Measurements from ENCODE around the gene ERN1.

Gene ERN1

GRCh38 chr17:64157669-64158180 lies 27.8 kb upstream of the ERN1 start:
- DNase-seq (ENCODE audit: low spot score) = no peak

DNA sequence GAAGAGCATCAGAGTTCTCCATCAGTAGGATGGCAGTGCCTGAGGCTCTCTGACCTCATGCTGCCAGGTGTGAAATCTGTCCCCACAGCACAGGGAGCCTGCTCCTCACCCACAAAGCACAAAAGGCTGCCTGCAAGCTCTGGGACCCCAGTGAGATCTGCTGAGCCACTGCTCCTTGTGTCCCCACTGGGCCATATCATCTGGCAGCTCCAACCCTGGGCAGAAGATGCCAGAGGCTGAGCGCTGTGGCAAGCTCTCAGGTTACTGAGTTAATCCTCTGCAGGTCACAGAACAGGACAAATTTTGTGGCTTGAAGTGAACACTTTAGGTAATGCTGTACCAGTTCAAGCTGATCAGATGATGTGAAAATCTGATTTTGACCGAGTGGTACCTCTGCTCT lies 26.7 kb upstream of the ERN1 start:
- DNase-seq (ENCODE audit: low spot score) = no peak

DNA sequence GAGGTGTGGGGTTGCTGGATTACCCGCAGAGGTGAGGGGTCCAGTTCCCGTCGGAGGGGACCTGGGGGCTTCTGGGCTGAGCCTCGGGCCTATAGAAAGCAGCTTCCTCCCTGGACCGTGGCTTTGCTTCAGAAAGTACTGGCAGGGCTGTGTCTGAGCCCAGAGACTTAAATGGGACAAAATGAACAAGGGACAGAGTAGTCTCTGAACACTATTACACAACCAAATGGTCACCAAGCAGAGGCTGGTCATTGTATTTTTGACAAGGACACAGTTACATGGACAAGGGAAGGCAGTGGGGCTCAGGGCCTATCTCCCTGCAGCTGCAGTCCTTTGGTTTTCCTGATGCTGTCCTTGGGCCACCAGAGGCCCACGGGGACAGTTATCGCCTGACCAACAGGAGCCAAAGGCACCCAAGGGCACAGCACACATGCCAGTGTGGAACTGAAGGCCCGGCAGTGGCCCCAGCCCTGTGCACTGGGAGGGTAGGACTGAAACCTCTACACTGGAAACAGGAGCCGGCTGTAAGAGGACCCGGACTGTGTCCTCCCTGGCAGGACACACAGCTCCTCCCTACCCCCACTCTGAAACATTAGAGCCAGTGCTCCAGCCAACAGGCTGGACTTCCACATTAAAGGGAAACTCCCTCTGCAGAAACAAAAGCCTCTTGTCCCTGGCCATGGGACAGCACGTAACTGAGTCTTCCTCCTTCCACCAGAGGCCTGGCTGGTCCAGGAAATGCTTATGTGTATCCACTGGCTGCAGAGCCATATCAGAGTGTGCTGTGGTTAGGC lies 26.0 kb upstream of the ERN1 start:
- peak; percentile 97 for DNase-seq (ENCODE audit: low spot score)

DNA sequence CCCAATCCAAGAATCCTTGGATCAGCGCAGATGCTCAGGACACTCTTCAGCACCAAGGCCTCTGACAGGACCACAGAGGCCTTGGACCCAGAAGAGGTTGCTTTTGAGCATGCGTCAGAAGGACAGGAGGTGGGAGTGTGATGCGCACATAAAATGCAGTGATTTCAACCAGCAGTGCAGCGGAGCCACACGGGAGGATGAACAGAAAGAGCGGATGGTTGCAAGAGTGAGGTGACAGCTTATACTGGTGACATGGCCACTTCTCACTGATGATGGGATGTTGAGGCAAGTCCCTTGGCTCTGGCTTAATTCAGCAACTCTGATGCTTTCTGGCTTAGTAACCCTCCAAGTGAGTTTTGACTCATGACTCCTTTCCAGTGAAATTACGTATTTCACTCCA lies 25.2 kb upstream of the ERN1 start:
- no peak for DNase-seq (ENCODE audit: low spot score)

DNA sequence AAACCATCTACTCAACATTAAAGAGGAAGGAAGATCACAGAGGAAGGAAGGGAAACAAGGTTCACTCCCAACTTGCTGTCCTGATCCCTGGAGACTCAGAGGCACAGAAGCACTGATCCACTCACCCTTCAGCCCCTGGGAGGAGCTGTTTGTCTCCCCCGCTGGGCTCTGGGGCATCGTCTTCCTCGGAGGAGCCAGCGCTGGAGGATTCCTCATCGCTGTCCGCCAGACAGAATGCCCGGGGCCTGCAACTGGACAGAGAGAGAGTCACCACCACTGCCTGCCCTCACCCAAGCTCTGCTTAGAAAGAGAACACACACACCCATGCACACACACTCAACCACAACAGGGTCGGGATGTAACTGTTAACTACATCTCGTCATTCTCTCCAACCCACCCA lies 24.8 kb upstream of the ERN1 start:
- DNase-seq (ENCODE audit: low spot score) = no peak

GRCh38 chr17:64154313-64154695 lies 24.4 kb upstream of the ERN1 start:
- DNase-seq (ENCODE audit: low spot score) = no peak

DNA sequence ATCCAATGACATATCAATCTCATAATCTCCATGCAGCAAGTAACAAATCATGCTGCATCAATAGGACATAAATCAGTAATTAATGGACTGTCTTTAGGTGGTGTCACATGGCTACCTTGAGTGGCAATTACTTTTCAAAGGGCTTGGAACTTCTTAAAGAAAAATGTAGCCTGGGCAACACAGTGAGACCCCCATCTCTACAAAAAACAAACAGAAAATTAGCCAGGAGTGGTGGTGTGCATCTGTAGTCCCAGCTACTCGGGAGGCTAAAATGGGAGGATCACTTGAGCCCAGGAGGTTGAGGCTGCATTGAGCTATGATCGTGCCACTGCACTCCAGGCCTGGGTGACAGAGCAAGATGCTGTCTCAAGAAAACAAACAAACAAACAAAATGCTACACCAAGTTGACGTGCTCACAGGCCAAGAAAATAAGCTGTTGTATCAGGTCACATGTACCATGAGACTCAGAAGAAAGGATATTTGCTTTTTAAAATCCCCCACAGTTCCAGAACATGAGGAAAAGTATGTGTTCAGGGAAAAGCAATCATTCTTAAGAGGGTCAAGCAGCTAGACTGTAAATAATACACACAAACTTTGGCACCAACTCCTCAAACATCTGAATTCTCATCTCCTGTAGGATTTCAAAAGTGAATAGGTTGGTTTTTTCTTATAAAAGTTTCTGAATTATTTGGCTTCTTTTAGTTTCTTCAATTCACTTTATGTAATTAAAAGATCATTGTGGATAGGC lies 23.8 kb upstream of the ERN1 start:
- no peak for DNase-seq (ENCODE audit: low spot score)

DNA sequence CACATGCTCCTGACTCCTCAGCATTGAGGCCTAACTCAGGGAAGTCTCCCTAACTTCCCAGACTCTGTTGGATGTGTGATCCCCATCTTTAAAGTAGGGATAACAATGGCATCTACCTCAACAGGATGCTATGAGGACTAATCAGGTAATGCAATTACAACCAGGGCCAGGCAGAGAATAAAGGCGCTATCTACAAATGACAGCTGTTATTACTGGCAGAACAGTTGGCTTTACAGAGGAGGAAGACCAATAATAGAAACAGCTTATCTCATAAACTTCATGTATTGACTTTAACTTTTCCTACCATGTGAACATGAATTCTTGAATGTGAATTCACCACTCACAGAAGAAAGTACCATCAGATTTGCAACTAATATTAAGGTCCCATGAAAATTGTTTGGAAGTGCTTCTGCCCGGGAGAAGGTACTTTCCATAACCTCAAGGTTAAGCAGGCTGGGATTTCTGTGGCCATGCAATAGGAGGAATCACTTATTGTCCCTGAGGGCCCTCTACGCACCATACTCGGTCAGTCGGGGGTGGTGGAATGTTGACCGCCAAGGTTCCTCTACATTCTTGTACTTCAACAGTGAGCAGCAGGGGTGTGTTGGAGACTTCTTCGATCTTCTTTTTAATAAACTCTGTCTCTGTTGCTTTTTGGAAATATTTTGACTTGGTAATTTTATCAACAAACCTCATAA lies 22.6 kb upstream of the ERN1 start:
- DNase-seq (ENCODE audit: low spot score) = no peak

DNA sequence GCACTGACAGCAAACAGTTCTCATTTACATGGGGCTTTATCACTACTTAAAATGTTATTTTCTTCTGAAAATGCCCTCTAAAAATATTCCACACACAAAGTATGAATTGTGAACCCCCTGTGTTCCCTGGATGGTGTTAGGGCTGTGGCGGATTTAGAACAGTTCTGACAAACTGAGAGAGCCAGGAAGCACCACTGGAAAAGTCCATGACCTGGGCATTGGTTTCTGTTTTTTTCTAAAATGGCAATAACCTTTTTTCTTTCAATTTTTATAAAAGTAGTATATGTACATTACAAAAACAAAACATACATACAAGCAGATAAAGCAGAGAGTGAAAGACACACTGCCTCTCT lies 21.0 kb upstream of the ERN1 start:
- no peak for DNase-seq (ENCODE audit: low spot score)

DNA sequence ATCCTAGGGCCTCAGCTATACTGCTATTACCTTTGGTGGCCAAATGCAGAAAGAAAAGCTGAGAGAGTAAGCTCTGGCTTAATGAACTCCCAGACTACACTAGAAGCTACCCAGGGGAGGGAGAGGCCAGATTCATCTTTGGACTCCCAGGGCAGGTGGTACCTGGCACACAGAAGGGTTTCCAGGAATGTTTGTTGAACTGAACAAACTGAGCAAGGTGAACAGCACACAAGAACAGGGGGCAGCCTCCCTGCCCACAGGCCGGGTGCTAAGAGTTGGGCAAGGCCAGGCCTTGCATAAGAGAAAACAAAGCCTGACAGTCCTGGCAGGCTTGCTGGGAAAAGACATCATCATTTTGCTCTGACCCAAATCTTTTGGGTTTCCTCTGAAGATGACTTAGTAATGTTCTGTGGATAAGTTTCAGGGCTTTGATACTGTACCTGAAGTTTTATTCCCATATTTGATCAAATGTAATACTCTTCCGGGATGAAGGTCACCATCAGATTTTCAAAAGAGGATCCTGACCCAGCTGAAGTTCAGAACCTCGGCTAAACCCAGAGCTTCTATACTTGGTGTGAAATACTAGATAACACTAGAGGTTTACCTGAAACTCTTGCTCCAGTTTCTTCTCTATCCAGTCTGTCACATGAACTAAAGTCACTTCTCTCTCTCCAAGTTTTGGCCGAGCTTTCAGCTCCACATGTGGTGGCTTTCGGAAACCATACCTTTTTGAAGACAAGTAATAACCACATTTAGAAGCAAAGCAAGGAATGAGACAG lies 20.5 kb upstream of the ERN1 start:
- DNase-seq (ENCODE audit: low spot score) = no peak

DNA sequence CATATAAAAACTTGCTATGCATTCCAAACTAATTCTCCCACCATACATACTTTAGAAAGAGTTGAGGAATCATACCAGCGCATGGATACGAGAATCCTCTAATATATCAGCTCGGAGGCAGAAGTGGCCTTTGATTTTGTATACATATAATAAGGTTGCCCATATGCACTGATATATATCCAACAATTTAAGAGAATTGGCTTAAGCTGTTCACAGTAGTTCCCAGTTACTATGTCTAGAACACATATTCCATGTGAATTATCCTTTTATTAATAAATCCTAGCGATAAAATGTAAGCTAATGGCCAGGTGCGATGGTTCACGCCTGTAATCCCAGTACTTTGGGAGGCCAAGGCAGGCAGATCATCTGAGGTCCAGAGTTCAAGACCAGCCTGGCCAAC lies 19.3 kb upstream of the ERN1 start:
- no peak for DNase-seq (ENCODE audit: low spot score)

DNA sequence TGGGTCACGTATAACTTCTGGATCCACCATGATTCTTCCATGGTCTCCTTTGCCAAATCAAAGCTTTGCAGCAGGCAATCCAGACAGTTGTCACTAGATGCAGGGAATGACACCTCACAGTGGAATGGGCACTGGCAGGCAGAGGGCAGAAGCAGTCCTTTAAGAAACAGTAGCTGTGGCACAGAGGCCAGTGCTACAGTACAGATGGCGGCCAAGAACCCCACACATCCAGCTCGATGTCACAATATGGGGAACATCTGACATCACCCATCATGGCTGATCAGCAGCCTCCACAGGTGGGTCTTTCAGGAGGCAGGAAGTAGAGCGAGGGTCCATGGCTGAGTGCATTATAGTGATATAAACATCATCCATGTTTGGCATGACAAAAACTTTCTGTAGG lies 18.8 kb upstream of the ERN1 start:
- DNase-seq (ENCODE audit: low spot score) = no peak

DNA sequence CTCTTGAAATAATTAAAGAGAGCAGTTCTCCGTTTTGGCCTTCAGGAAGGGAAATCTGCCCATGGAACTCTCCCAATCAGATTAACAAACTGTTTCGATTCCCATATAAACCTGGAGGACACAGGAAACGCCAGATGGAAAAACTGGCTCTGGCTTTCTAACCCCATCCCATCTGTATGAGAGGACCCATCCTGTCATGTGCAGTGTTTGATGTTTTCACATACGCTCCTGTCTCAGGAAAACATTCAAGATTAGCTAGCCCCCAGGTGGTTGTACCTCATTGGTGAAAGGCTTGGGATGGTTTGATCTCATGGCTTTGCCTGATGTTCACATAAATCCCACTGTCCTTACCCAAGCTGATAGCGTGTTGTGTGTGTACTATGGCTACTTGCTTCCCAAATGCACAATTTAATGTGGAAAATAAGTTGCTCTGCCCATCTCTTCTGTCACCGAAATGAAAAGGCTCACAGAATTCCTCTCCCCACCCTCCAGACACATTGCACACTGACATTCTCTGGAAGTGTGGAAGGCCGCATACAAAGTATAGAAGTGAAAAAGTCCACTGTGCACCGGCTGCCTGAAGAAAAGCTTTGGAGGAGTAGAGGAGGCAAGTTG lies 18.2 kb upstream of the ERN1 start:
- no peak for DNase-seq (ENCODE audit: low spot score)

DNA sequence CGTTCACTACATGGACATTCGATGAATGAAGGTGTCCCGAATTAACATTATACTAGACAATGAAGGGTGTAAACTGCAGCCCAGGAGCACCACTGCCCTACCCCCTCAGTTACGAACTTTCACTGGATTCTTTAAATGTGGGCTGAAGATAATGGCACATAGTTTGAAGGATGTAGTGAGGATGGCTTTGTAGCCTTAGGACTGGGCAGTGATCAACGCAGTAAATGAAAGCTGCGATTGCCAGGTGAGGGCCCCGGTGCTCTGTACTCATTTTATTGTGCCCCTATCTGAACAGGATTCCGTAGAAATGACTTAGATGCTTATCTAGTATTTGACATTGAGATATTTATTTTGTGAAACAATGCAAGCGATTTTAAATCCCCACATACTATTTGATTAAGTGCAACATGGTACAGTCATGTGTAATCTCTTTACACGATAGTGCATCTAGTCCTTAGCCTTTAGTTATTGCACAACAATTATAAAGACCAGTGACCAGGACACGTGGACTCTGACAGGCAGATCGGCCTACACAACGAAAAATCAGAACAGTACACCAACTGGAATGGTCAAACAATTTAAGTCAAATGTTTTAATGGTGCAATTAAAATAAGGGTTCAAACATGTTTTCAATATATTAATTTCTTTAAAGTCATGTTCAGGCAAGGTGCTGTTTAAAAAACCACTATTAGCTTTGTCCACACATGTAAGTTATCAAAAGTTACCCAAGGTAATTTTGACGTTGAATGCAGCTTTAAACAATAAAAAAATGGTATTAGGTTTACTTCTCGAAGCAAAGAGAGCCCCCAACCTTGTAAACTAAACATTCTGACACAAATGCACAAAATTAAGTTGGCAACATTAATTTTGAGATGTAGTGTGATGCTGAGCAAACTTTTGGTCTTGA lies 17.4 kb upstream of the ERN1 start:
- DNase-seq (ENCODE audit: low spot score) = no peak

- DNase-seq (ENCODE audit: low spot score) = no peak
Measured at GRCh38 chr17:64146418-64147109, 16.6 kb upstream of the ERN1 start.

DNA sequence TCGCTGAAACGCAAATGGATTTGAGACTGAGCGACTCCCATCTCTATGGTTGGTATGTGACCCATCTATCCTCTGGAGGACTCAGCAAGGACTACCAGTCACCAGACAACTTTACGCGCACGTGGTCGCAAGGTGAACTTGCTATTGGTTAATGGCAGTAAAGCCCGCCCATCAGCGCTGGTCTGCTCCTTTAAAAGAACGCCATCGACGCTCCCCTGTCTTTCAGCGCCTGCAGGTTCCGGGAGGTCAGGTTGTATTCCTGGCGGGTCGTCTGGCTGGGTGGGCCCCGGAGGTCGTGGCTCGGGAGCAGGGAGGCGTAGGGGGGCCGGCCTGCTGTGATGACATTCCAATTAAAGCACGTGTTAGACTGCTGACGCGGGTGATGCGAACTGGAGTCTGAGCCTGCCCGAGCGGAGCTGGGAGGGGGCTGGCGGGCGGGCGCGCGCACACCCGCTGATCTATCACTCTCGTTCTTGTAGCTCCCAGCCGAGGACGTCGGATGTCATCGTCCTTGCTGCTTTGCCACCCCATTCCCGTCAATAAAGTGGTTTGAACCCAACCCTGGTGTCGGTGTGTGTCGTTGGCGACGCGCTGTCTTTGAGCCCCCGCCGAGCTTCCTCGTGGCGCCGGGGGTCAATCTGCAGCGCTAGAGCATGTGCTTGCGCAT lies 15.9 kb upstream of the ERN1 start:
- DNase-seq (ENCODE audit: low spot score) = peak; percentile 98

GRCh38 chr17:64145375-64145750 lies 15.4 kb upstream of the ERN1 start:
- no peak for DNase-seq (ENCODE audit: low spot score)

DNA sequence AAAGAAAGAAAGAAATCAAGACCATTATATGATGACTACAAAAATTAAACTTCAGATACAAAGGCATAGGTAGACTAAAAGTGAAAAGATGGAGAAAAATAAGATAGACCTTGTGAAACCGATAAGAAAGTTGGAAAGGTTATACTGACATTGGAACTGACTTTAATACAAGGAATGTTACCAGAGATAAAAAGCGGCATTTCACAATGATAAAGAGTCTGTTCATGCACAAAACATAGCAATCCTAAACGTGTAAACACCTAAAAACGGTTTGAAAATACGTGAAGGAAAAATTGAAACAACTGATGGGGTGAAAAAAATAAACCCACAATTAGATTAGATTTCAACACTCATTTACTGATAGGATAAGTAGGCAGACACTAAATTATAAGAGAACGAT lies 9.6 kb upstream of the ERN1 start:
- DNase-seq (ENCODE audit: low spot score) = no peak

DNA sequence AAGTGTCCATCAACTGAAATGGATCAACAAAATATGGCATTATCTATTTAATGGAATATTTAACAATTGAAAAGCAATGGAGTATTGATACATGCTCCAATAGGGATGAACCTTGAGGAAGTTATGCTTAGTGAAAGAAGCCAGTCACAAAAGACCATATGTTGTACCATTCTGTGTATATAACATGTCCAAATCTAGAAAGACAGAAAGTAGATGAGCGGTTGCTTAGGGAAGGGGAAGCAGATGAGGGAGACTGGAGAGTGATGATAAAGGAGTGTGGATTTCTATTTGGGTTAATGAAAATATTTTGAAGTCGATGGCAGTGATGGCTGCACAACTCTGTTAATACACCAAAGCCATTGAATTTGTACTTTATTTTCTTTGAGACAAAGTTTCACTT lies 8.5 kb upstream of the ERN1 start:
- DNase-seq (ENCODE audit: low spot score) = no peak

DNA sequence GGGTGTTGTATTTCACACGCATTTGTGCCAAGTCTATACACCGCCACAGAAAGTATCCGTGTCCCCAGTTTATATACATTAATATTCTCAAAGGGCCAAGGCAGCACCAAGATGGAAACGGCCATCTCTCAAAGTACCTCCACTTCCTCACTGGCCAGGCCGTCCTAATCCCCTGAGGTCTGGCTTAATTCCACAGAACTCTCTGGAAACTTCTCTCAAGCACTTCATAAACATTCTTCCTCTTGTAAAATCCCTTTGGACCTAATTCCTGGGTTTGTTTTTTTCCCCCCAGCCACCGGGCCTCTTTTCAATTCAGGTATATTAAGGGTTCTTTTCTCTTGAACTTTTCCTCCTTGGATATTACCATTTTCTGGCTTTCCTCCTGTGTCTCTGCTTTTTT lies 5.1 kb upstream of the ERN1 start:
- no peak for DNase-seq (ENCODE audit: low spot score)

Measured in COLO829 (cell line).